Suprapubic skin (tissue), 4 donors: ENCODE results near the gene ALAS1. TPM values are rescaled to one million over a fixed set of nuclear protein-coding genes. Genes with fewer than 3 reads are reported as not detected.

Experiments used
- DNase-seq, 2 donors: peaks; one replicate each; pipeline ENCODE4 v3.0.0-alpha.2; 2019; ENCODE audit warnings: low spot score in 2 of 2
- H3K27ac ChIP-seq: fragments of 200-600 bp; sonication (generic); one replicate; pipeline ENCODE4 v1.5.1; 2019
- H3K27me3 ChIP-seq: fragments of 200-600 bp; sonication (generic); one replicate; pipeline ENCODE4 v1.5.1; 2019
- H3K36me3 ChIP-seq: fragments of 200-600 bp; sonication (generic); one replicate; pipeline ENCODE4 v1.5.1; 2019
- H3K4me1 ChIP-seq: fragments of 200-600 bp; sonication (generic); one replicate; pipeline ENCODE4 v1.5.1; 2019
- H3K4me3 ChIP-seq: fragments of 200-600 bp; sonication (generic); one replicate; pipeline ENCODE4 v1.5.1; 2019; ENCODE audit warnings: mild to moderate bottlenecking
- H3K9me3 ChIP-seq: fragments of 200-600 bp; sonication (generic); one replicate; pipeline ENCODE4 v1.5.1; 2019
- EP300 ChIP-seq: sonication (generic); formaldehyde crosslinking; IDR thresholded peaks from one replicate; pipeline ENCODE4 v1.6.1; 2017; ENCODE audit warnings: antibody characterized with exemption
- POLR2A ChIP-seq, 2 donors: fragments of 450-650 bp; IDR thresholded peaks; one replicate each; pipeline ENCODE4 v1.6.1; 2017; ENCODE audit warnings: antibody characterized with exemption in 2 of 2, mild to moderate bottlenecking in 2 of 2, moderate library complexity in 2 of 2
- POLR2AphosphoS5 ChIP-seq, 3 donors: sonication (generic); formaldehyde crosslinking; IDR thresholded peaks; one replicate each; pipeline ENCODE4 v1.6.1; 2017; ENCODE audit warnings: antibody characterized with exemption in 3 of 3
- WGBS: methylation state at CpG from one replicate; pipeline ENCODE4 v1.1.5; 2018; 5-methylcytosine and 5-hydroxymethylcytosine counted together
- total RNA-seq, 4 donors: library from RNA; depleted of rRNA; stranded (reverse); fragments of >200 nt; gene quantifications; one replicate each; pipeline ENCODE4 v1.1.0, GENCODE V29; 2016
- TF ChIP-seq, protein P1 (sequence below), 2 donors: fragments of 200-600 bp in 1 of 2; fragments of 450-650 bp in 1 of 2; sonication (generic) in 1 of 2; IDR thresholded peaks; one replicate each; pipeline ENCODE4 v1.5.1; 2016 to 2019; ENCODE audit warnings: antibody characterized with exemption in 2 of 2, mild to moderate bottlenecking in 1 of 2, moderate library complexity in 1 of 2

Gene ALAS1
- total RNA-seq, 4 donors from 2014 or later: 28.8 to 54.4 (median 31.9) TPM

DNA sequence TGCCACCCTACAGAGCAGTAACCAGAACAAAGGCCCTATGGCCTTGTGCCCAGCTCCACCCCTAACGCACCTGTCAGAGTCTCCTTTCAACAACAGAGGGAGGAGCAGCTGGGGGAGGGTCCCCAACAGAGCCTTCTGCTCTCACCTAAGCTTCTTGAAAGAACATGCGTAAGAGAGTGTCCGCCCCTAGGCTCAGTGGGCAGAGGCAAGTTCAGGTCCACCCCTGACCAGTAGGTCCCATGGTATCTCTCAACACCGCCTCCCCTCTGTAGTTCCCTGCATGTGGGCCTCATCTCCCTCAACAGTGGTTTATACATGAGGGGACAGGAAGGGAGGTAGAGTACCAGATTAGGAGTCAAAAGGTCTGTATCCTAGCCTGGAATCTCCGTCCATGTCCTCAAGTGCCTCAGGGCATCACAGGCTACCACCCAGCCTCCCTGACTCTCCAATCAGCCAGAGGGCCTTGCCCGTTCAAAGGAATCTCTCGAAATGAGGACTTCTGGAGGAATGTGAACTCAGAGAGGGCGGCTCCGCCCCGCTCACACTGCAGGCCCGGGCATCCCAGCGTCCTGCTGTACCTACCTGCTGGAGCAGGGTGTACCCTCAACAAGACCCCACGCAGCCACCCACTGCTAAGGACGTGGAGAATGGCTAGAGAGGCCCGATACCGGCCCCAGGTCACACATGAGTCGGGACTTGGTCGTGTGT, 44.4 kb upstream of the ALAS1 start:
- TF ChIP-seq, protein P1, sequence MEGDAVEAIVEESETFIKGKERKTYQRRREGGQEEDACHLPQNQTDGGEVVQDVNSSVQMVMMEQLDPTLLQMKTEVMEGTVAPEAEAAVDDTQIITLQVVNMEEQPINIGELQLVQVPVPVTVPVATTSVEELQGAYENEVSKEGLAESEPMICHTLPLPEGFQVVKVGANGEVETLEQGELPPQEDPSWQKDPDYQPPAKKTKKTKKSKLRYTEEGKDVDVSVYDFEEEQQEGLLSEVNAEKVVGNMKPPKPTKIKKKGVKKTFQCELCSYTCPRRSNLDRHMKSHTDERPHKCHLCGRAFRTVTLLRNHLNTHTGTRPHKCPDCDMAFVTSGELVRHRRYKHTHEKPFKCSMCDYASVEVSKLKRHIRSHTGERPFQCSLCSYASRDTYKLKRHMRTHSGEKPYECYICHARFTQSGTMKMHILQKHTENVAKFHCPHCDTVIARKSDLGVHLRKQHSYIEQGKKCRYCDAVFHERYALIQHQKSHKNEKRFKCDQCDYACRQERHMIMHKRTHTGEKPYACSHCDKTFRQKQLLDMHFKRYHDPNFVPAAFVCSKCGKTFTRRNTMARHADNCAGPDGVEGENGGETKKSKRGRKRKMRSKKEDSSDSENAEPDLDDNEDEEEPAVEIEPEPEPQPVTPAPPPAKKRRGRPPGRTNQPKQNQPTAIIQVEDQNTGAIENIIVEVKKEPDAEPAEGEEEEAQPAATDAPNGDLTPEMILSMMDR (IDR thresholded peaks at IDR 0.05): no peak
- TF ChIP-seq POLR2AphosphoS5 (IDR thresholded peaks at IDR 0.05) (no peak), POLR2A (IDR thresholded peaks at IDR 0.05) (no peak), EP300 (no peak)
- 31% methylated on average over 10 of the region's 18 CpGs for WGBS
- Histone ChIP-seq H3K9me3 (no peaks in the 10 kb centered on the region), H3K4me3 (peak overlapping the region; percentile 65), H3K4me1 (peaks cover 19% of the 10 kb centered on the region), H3K27me3 (no peaks in the 10 kb centered on the region), H3K36me3 (no peaks in the 10 kb centered on the region), H3K27ac (peak overlapping the region; percentile 82)
- peak in 1 of 2 donors; percentile 68 for DNase-seq

DNA sequence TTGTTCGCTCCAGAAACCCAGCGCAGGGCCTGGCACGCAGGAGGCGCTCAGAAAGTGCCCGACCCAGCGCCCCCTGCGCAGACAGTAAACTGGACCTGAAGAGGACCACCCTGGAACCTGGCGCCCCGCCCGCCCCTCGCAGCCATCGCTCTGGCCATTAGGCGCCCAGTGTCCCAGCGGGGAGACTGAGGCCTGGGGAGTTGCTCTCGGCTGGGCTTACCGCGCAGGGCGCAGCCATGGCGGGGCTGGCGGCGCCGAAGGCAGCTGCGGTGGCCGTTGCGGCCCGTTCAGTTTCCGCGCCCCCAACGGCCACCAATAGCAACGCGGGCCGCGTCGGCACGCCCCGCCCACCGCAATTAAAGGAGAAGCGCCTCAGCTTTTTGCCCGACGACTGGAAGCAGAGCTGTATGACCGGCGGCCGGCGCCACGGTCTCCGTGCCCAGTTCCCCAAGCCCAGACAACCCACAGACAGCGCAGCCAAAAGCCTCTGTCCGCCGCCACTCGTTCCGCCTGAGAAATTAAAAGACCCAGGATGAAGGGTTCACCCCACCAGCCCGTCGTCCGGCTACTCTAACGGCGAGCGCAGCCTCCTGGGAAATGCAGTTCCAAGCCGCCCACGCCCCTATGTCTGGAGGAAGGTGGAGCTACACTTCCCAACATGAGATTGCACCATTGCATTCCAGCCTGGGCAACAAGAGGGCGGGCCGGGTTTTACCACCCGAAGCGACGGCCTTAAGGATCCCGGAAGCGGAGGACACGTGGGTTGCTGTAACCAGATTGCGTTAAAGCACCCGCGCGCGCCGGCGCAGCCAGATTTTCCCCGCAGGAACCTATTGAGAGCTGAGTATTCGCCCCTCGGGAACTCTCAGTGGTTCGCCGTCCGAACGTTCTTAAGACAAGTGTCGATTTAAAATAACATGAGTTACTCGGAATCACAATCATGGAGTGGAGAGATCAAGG, 43.5 kb upstream of the ALAS1 start, which contains the start of gene POC1A:
Gene POC1A, minus strand, starts transcription at position 289 of the 960 bp plus-strand sequence. Its CDS starts 51 bp downstream, at position 238.
- peak; percentile 99 for DNase-seq

DNA sequence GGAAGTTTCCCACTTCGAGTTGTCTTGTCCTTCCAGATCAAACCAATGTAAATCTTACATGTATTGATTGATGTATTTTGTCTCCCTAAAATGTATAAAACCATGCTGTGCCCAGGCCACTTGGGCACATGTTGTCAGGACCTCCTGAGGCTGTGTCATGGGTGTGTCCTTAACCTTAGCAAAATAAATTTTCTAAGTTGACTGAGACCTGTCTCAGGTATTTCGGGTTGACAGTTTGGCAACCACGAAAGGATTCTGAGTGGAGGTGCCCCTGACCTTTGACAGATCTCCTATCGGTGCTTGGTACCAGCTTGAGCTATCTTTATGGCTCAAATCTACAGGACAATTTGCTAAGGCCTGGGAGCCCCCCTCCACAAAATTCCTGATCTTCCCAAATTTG, 42.0 kb upstream of the ALAS1 start:
- Histone ChIP-seq H3K36me3 (no peaks in the 10 kb centered on the region), H3K4me3 (no peak overlapping the region), H3K27ac (no peak overlapping the region), H3K9me3 (no peaks in the 10 kb centered on the region), H3K27me3 (no peaks in the 10 kb centered on the region), H3K4me1 (peaks cover 19% of the 10 kb centered on the region)
- 85% methylated on average over 4 of the region's 4 CpGs for WGBS
- DNase-seq: no peak
- no peak for TF ChIP-seq POLR2AphosphoS5 (IDR thresholded peaks at IDR 0.05)
- TF ChIP-seq, protein P1 (IDR thresholded peaks at IDR 0.05): no peak
- TF ChIP-seq POLR2A (IDR thresholded peaks at IDR 0.05): no peak
- no peak for TF ChIP-seq EP300

More for the DNA sequence above, 43.5 kb upstream of the ALAS1 start, which contains the start of gene POC1A:
- TF ChIP-seq POLR2AphosphoS5 (IDR thresholded peaks at IDR 0.05): peak; percentile 47 to 91 (median 61)
- TF ChIP-seq POLR2A (IDR thresholded peaks at IDR 0.05): peak in 1 of 2 donors; percentile 30
- TF ChIP-seq, protein P1 (IDR thresholded peaks at IDR 0.05): peak in 1 of 2 donors; percentile 1
- no peak for TF ChIP-seq EP300
- WGBS: 0% methylated on average over 45 of the region's 83 CpGs
- H3K4me3 ChIP-seq: peak within 1 kb of the TSS; percentile 65
- no peaks in the 10 kb centered on the region for H3K27me3 ChIP-seq
- no peaks in the 10 kb centered on the region for H3K9me3 ChIP-seq
- H3K4me1 ChIP-seq: peaks cover 19% of the 10 kb centered on the region
- H3K27ac ChIP-seq: peak within 1 kb of the TSS; percentile 82
- no peaks in the 10 kb centered on the region for H3K36me3 ChIP-seq

DNA sequence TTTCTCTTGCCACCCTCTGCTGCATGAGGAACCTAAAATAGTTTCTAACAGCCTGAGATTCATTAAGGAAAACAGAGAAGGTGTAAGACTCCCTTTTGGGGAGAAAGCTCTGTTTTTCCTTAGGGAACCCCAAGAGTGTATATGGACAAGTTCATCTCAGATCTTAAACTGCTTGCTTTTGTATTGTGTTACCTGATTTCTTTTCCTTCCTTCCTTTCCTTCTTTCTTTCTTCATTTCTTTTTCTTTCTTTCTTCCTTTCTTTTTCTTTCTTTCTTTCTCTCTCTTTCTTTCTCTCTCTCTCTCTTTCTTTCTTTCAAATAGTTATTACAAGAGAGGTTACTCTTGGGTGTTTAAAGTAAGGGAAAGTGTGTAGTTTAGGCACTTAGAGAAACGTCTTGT, 38.5 kb upstream of the ALAS1 start:
- no peak for TF ChIP-seq EP300
- TF ChIP-seq, protein P1 (IDR thresholded peaks at IDR 0.05): no peak
- TF ChIP-seq POLR2A (IDR thresholded peaks at IDR 0.05): no peak
- no peak for TF ChIP-seq POLR2AphosphoS5 (IDR thresholded peaks at IDR 0.05)
- WGBS: 31% methylated on average over 1 of the region's 1 CpG

More for the DNA sequence above, 38.5 kb upstream of the ALAS1 start:
- DNase-seq: no peak
- H3K27ac ChIP-seq: no peak overlapping the region
- H3K27me3 ChIP-seq: no peaks in the 10 kb centered on the region
- no peaks in the 10 kb centered on the region for H3K36me3 ChIP-seq
- H3K4me3 ChIP-seq: no peak overlapping the region
- H3K9me3 ChIP-seq: no peaks in the 10 kb centered on the region
- peaks cover 6% of the 10 kb centered on the region for H3K4me1 ChIP-seq
